Germinal center (tissue), 1 donor: ENCODE results near the gene HSPE1.
A peak's percentile ranks its signal among the peaks of the same experiment; 100 is the strongest.
"Not testable (repeated sequence)": the region's sequence is repeated elsewhere in the genome, so short reads cannot be mapped to it uniquely, and the experiment has no call there.

Experiments
- DNase-seq: peaks from one replicate; pipeline ENCODE4 v3.0.0; 2012; ENCODE audit warnings: mixed read lengths, low spot score

The HSPE1 gene

GRCh38 chr2:197499594-197500502 lies at the start of gene HSPE1, which contains the start of gene HSPD1:
Gene HSPE1, plus strand, starts transcription at chr2:197500379. Its CDS starts 58 bp downstream, at chr2:197500437.
Gene HSPD1, minus strand, starts transcription at chr2:197499840. Its CDS starts 992 bp downstream, at chr2:197498848.
- DNase-seq = peak; percentile 95

GRCh38 chr2:197450465-197450864 lies 49.7 kb upstream of the HSPE1 start:
- no peak for DNase-seq

GRCh38 chr2:197450935-197451358 lies 49.2 kb upstream of the HSPE1 start:
- not testable (repeated sequence) for DNase-seq

GRCh38 chr2:197452754-197453122 lies 47.4 kb upstream of the HSPE1 start:
- DNase-seq = no peak

- DNase-seq = peak; percentile 98
Measured at GRCh38 chr2:197453123-197453913, 46.9 kb upstream of the HSPE1 start, which contains the start of gene COQ10B. Gene COQ10B, plus strand, starts transcription at chr2:197453552. Its CDS starts 9 bp downstream, at chr2:197453561.

GRCh38 chr2:197453914-197454398 lies 46.2 kb upstream of the HSPE1 start:
- no peak for DNase-seq

GRCh38 chr2:197454923-197455322 lies 45.3 kb upstream of the HSPE1 start:
- DNase-seq = no peak

GRCh38 chr2:197455428-197455827 lies 44.8 kb upstream of the HSPE1 start:
- DNase-seq = no peak

- no peak for DNase-seq
Measured at GRCh38 chr2:197460649-197461048, 39.5 kb upstream of the HSPE1 start.

GRCh38 chr2:197461057-197461456 lies 39.1 kb upstream of the HSPE1 start:
- no peak for DNase-seq

GRCh38 chr2:197464175-197464574 lies 36.0 kb upstream of the HSPE1 start:
- DNase-seq = no peak

- DNase-seq = no peak
Measured at GRCh38 chr2:197472166-197472565, 28.0 kb upstream of the HSPE1 start.

GRCh38 chr2:197477797-197478196 lies 22.4 kb upstream of the HSPE1 start:
- no peak for DNase-seq

- no peak for DNase-seq
Measured at GRCh38 chr2:197480165-197481036, 19.8 kb upstream of the HSPE1 start.

- DNase-seq = not testable (repeated sequence)
Measured at GRCh38 chr2:197484248-197484647, 15.9 kb upstream of the HSPE1 start.

GRCh38 chr2:197486175-197486574 lies 14.0 kb upstream of the HSPE1 start:
- DNase-seq = no peak

GRCh38 chr2:197487385-197487784 lies 12.8 kb upstream of the HSPE1 start:
- DNase-seq = no peak

- no peak for DNase-seq
Measured at GRCh38 chr2:197495433-197496134, 4.6 kb upstream of the HSPE1 start.

- DNase-seq = no peak
Measured at GRCh38 chr2:197496695-197497094, 3.5 kb upstream of the HSPE1 start.

- no peak for DNase-seq
Measured at GRCh38 chr2:197497326-197497725, 2.9 kb upstream of the HSPE1 start.
